ENCODE results near the gene CCRL2.

GRCh38 chr3:46375218-46375617 lies 31.8 kb upstream of the CCRL2 start:
- TF ChIP-seq MXD4 (CRISPR knock-in tag; IDR thresholded peaks at IDR 0.05; ENCODE audit: borderline replicate concordance): no peak
- no peak for TF ChIP-seq IRF1 (CRISPR knock-in tag; IDR thresholded peaks at IDR 0.05)
- no peak for TF ChIP-seq CTCF (IDR thresholded peaks at IDR 0.05)
- no peak for TF ChIP-seq ATF3 (CRISPR knock-in tag; conservative IDR thresholded peaks at IDR 0.05)
- TF ChIP-seq HMGXB4 (CRISPR knock-in tag; IDR thresholded peaks at IDR 0.05): no peak
- TF ChIP-seq GTF2I (CRISPR knock-in tag; conservative IDR thresholded peaks at IDR 0.05): no peak
- no peak for TF ChIP-seq AR (CRISPR knock-in tag; IDR thresholded peaks at IDR 0.05)
- no peak for TF ChIP-seq E2F5 (CRISPR knock-in tag; IDR thresholded peaks at IDR 0.05)
- TF ChIP-seq GABPB1 (CRISPR knock-in tag; IDR thresholded peaks at IDR 0.05): no peak
- TF ChIP-seq MAX (CRISPR knock-in tag; IDR thresholded peaks at IDR 0.05): no peak
- TF ChIP-seq ZNF121 (CRISPR knock-in tag; IDR thresholded peaks at IDR 0.05): no peak
- no peak for TF ChIP-seq STAT6 (CRISPR knock-in tag; conservative IDR thresholded peaks at IDR 0.05; ENCODE audit: low read depth)
- TF ChIP-seq FOXP4 (CRISPR knock-in tag; IDR thresholded peaks at IDR 0.05): no peak

Measured in WTC11 (cell line).